ENCODE results near the gene SHB. TPM values are rescaled to one million over a fixed set of nuclear protein-coding genes. Genes with fewer than 3 reads are reported as not detected.

The SHB gene
- total and polyA plus RNA-seq, 2 of the 13 experiments (the other 11 are each of a cell fraction or from before 2014, with no cell fraction given), result 19.4 to 20.7 TPM

DNA sequence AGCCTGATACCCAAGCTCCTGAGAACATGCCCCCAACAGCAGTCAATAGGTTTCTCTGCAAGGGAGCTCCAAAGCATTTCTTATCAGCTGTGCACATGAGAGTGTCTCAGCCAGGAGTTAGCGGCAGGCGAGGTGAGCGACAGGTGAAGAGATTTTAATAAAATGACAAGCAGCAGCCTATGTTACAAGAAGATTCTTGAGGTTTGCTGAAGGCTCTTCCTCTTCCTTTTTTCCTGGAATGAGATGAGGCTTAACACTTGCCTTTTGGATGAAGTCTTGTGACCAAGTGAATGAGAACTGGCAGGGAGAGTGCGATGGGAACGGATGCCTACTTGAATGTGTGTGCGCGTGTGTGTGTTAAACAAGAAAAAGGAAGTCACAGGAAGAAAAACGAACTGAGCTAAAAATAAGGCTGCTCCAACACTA is 76.1 kb downstream of the SHB start:
- H3K4me1 ChIP-seq (ENCODE audit: insufficient read depth, low read length), result 0 out of 2 replicates have a peak, but pooled peaks cover 8% of the 10 kb centered on the region
- DNase-seq (ENCODE audit: low spot score), result no peak
- H3K9me3 ChIP-seq (ENCODE audit: low read length), result no peaks in the 10 kb centered on the region
- H3K4me3 ChIP-seq (replicated peaks in 1 of 3; ENCODE audit: insufficient read depth in 1 of 3, low read depth in 2 of 3, low read length in 3 of 3), result no peak overlapping the region
- H4K20me1 ChIP-seq (ENCODE audit: insufficient read depth, low read length), result peaks cover 47% of the 10 kb centered on the region
- TF ChIP-seq RBM22 (optimal IDR thresholded peaks at IDR 0.05; ENCODE audit: low read length), result peak; percentile 57
- no peak for TF ChIP-seq ZNF577 (CRISPR knock-in tag; IDR thresholded peaks at IDR 0.05; ENCODE audit: borderline replicate concordance, low read depth)
- no TSS peak for BruUV-seq (replicated peaks)
- no peaks in the 10 kb centered on the region for H3K27me3 ChIP-seq (ENCODE audit: control insufficient read depth in 1 of 2, insufficient read depth in 2 of 2, low read length in 2 of 2)
- no peak overlapping the region for H3K9ac ChIP-seq (ENCODE audit: insufficient read depth, low read depth, low read length)
- no peak overlapping the region for H2AFZ ChIP-seq (ENCODE audit: low read length)
- in situ Hi-C loops (cut with HindIII; ENCODE audit: extremely low pct_ligation_motif_present, low pct_unique_long_range_greater_than_20kb), result no loop called here
- 98% methylated on average over 8 of the region's 8 CpGs for WGBS (ENCODE audit: low lambda C conversion rate)
- no peak overlapping the region for H3K27ac ChIP-seq (ENCODE audit: extremely low read length, insufficient read depth, low read length)
- intact Hi-C loops (cut with micrococcal nuclease; ENCODE audit: unreplicated experiment), result no loop called here
- H3K4me2 ChIP-seq (ENCODE audit: low read depth, low read length), result no peak overlapping the region
- ChIA-PET CTCF (ENCODE audit: low intra/inter-chr PET ratio, low total read pairs) (no interaction called here), POLR2A (no interaction called here)
- peaks cover 33 to 81% of the 10 kb centered on the region in 2 experiments for H3K36me3 ChIP-seq (replicated peaks in 1 of 2; ENCODE audit: control insufficient read depth in 1 of 2, insufficient read depth in 2 of 2, low read length in 2 of 2)
- no peak for ATAC-seq
- peaks cover 68% of the 10 kb centered on the region for H3K79me2 ChIP-seq (ENCODE audit: insufficient read depth, low read length)
- FAIRE-seq, result no peak

DNA sequence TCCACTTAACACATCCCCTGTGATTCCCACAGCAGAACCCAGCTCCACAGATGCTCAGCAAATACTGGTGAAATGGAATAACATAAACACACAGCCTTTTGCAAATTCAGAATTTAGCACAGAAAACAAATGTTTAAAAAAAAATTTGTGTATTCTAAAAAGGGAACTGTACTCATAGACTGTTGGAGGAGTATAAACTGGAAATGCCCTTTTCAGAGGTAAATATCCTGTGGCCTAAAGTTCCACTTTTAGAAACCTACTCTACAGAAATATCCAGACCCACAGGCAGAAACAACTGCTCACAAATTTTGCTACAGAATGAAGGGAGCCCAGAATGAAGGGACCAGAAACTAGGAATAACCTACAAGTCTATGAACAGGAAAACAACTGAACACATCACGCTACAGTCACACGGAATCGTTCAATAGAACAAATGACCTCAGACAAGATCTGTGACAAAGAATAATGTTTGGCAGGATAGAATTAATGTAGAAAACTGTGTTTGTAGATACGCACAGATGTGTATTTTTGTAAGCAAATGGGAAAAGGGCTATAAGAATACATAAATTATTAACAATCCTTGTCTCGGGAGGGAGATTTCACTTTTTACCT is 78.5 kb downstream of the SHB start:
- WGBS (ENCODE audit: low lambda C conversion rate), result 91% methylated on average over 5 of the region's 5 CpGs
- no peaks in the 10 kb centered on the region for H3K9me3 ChIP-seq (ENCODE audit: low read length)
- 0 out of 2 replicates have a peak, but pooled peaks cover 8% of the 10 kb centered on the region for H3K4me1 ChIP-seq (ENCODE audit: insufficient read depth, low read length)
- H3K79me2 ChIP-seq (ENCODE audit: insufficient read depth, low read length), result peaks cover 64% of the 10 kb centered on the region
- H2AFZ ChIP-seq (ENCODE audit: low read length), result no peak overlapping the region
- no peak overlapping the region for H3K4me3 ChIP-seq (replicated peaks in 1 of 3; ENCODE audit: insufficient read depth in 1 of 3, low read depth in 2 of 3, low read length in 3 of 3)
- CTCF ChIA-PET (ENCODE audit: low intra/inter-chr PET ratio, low total read pairs), result no interaction called here
- no TSS peak for BruUV-seq (replicated peaks)
- no peaks in the 10 kb centered on the region for H3K27me3 ChIP-seq (ENCODE audit: control insufficient read depth in 1 of 2, insufficient read depth in 2 of 2, low read length in 2 of 2)
- H3K27ac ChIP-seq (ENCODE audit: extremely low read length, insufficient read depth, low read length), result no peak overlapping the region
- peaks cover 26 to 80% of the 10 kb centered on the region in 2 experiments for H3K36me3 ChIP-seq (replicated peaks in 1 of 2; ENCODE audit: control insufficient read depth in 1 of 2, insufficient read depth in 2 of 2, low read length in 2 of 2)
- peaks cover 52% of the 10 kb centered on the region for H4K20me1 ChIP-seq (ENCODE audit: insufficient read depth, low read length)
- intact Hi-C loops (cut with micrococcal nuclease; ENCODE audit: unreplicated experiment) (no loop called here), in situ Hi-C loops (cut with HindIII; ENCODE audit: extremely low pct_ligation_motif_present, low pct_unique_long_range_greater_than_20kb) (no loop called here)
- TF ChIP-seq ZKSCAN8 (CRISPR knock-in tag; IDR thresholded peaks at IDR 0.05; ENCODE audit: borderline replicate concordance), result no peak
- no peak overlapping the region for H3K4me2 ChIP-seq (ENCODE audit: low read depth, low read length)
- no peak for FAIRE-seq
- no peak overlapping the region for H3K9ac ChIP-seq (ENCODE audit: insufficient read depth, low read depth, low read length)
- no peak for DNase-seq (ENCODE audit: low spot score)
- ATAC-seq, result no peak
- POLR2A ChIA-PET, result no interaction called here

All from HepG2 (cell line).